Heart right ventricle (tissue), 16 donors: Measurements from ENCODE around the gene AIF1L. TPM values are rescaled to one million over a fixed set of nuclear protein-coding genes. Genes with fewer than 3 reads are reported as not detected.

Experiments used
- ATAC-seq, 8 donors: fragments of 200-7000 bp; cut with Tn5 transposase; one replicate each; pipeline ENCODE4 v1.9.1; 2020; ENCODE audit warnings: mild to moderate bottlenecking in 8 of 8, moderate library complexity in 8 of 8, moderate number of reproducible peaks in 1 of 8
- DNase-seq, 2 donors: peaks; one replicate each; pipeline ENCODE4 v3.0.0-alpha.2; 2020
- H3K27ac ChIP-seq, 10 donors: fragments of 200-600 bp; sonication (generic) in 2 of 10; one replicate each; pipeline versions ENCODE4 v1.5.0 to v1.8.0; 2020 to 2022; ENCODE audit warnings: mild to moderate bottlenecking in 3 of 10
- H3K27me3 ChIP-seq, 7 donors: fragments of 200-600 bp; one replicate each; pipeline ENCODE4 v1.8.0; 2021 to 2022; ENCODE audit warnings: mild to moderate bottlenecking in 2 of 7
- H3K36me3 ChIP-seq, 9 donors: fragments of 200-600 bp; sonication (generic) in 1 of 9; one replicate each; pipeline versions ENCODE4 v1.5.0 to v1.8.0; 2020 to 2022; ENCODE audit warnings: mild to moderate bottlenecking in 2 of 9
- H3K4me1 ChIP-seq, 9 donors: fragments of 200-600 bp; sonication (generic) in 1 of 9; one replicate each; pipeline versions ENCODE4 v1.5.0 to v1.8.0; 2020 to 2022; ENCODE audit warnings: mild to moderate bottlenecking in 4 of 9
- H3K4me3 ChIP-seq, 10 donors: fragments of 200-600 bp; sonication (generic) in 2 of 10; one replicate each; pipeline versions ENCODE4 v1.5.0 to v1.8.0; 2020 to 2022; ENCODE audit warnings: mild to moderate bottlenecking in 7 of 10, moderate library complexity in 2 of 10
- H3K9me3 ChIP-seq, 11 donors: fragments of 200-600 bp in 10 of 11; sonication (generic) in 2 of 11; one replicate each; pipeline versions ENCODE4 v1.5.0 to v1.8.0; 2013 to 2022; ENCODE audit warnings: mild to moderate bottlenecking in 2 of 11, control low read depth in 1 of 11, moderate library complexity in 1 of 11
- CTCF ChIP-seq, 9 donors: fragments of 200-600 bp; sonication (generic) in 2 of 9; IDR thresholded peaks; one replicate each; pipeline versions ENCODE4 v1.5.0 to v1.8.0; 2021 to 2022; ENCODE audit warnings: antibody characterized with exemption in 9 of 9, mild to moderate bottlenecking in 5 of 9, moderate library complexity in 1 of 9
- WGBS, 2 donors: extraction: QIAGEN DNeasy Blood & Tissue Kit; methylation state at CpG; one replicate each; pipeline ENCODE4 v1.1.7; 2013; ENCODE audit warnings: inconsistent platforms in 1 of 2; 5-methylcytosine and 5-hydroxymethylcytosine counted together
- intact Hi-C, 10 donors: fragments of 100-400 bp; cut with DNase I; formaldehyde crosslinking; loops; one replicate each; pipeline versions ENCODE4 v1.11.1 to v1.14.2; 2022
- polyA plus RNA-seq, 2 donors: library from polyadenylated mRNA; stranded (reverse); fragments of 200-250 nt; gene quantifications; one replicate each; pipeline ENCODE4 v1.2.3, GENCODE V29; 2013
- total RNA-seq, 10 donors: library from RNA; stranded (reverse); fragmentation: NEBNext Ultra II Directional in 3 of 10; extraction: Animal tissue kit (Norgen Biotek cat#: 25700) in 3 of 10; gene quantifications; one replicate each; pipeline versions ENCODE4 v1.2.1 to v1.2.4, GENCODE V29; 2021 to 2023
- donor health status: Arrhythmogenic right ventricular cardiomyopathy.
- donor health status: ischemic (EF 13 %, LVEDD 7.1; RV severe dilation, severe dysfunction).
- donor health status: healthy with polysubstance abuse.
- donor health status: DM: no; HTN: yes; CAD: no.
- donor health status: DM: no; HTN: no; CAD: no.
- donor health status: ischemic (EF 25% LVEDD 6.9; RV normal size, moderate dysfunction).
- donor health status: ischemic (EF 25% LVEDD 5.7; RV mildly dilated, moderate dysfunction).
- donor health status: healthy.
- donor health status: DM: yes; HTN: yes; CAD: no.
- donor health status: Ischemic cardiomyopathy.
- donor health status: ischemic (EF 35%, LVEDD 5.7; RV mildly dilated, moderate dysfunction).
- donor health status: nonischemic (EF 11% LVEDD 7.7; RV severe dilation, severe dysfunction).
- donor health status: DM: yes; HTN: yes; CAD: no.
- donor health status: PGD.
- donor health status: ischemic (EF 29% LVEDD 5.4; RV normal size, mild dysfunction).
- donor health status: nonischemic (EF 23%, LVEDD 6.1; RV moderate dilation, normal function).

The AIF1L gene
- total and polyA plus RNA-seq, 12 donors: 9.6 to 93.2 (median 15.4) TPM

- TF ChIP-seq CTCF (IDR thresholded peaks at IDR 0.05): no peak
- DNase-seq: no peak
- Histone ChIP-seq H3K27ac (no peak overlapping the region), H3K9me3 (no peaks in the 10 kb centered on the region), H3K4me1 (peaks cover 0 to 7% (median 0%) of the 10 kb centered on the region in 9 donors), H3K4me3 (no peak overlapping the region), H3K27me3 (no peaks in the 10 kb centered on the region), H3K36me3 (no peaks in the 10 kb centered on the region)
- intact Hi-C loops: no loop called here
- 74 to 89% methylated on average over 9 of the region's 9 CpGs for WGBS, 2 donors
- ATAC-seq: no peak
These were observed 15.7 kb upstream of the AIF1L start for GRCh38 chr9:131080589-131080988.

- intact Hi-C loops: loop anchor here in 1 of 10 donors (2.0 kb wide), 1 partner anchor 35 kb away; no protein-coding TSS in a partner anchor
- ATAC-seq (no peak), DNase-seq (no peak)
- Histone ChIP-seq H3K9me3 (no peaks in the 10 kb centered on the region), H3K27ac (no peak overlapping the region), H3K4me1 (peaks cover 0 to 7% (median 0%) of the 10 kb centered on the region in 9 donors), H3K27me3 (no peaks in the 10 kb centered on the region), H3K4me3 (no peak overlapping the region), H3K36me3 (no peaks in the 10 kb centered on the region)
- TF ChIP-seq CTCF (IDR thresholded peaks at IDR 0.05): no peak
- 90 to 92% methylated on average over 9 of the region's 9 CpGs for WGBS, 2 donors
These were observed 14.5 kb upstream of the AIF1L start for GRCh38 chr9:131081868-131082267.

GRCh38 chr9:131082774-131083512 lies 13.4 kb upstream of the AIF1L start:
- peaks cover 0 to 7% (median 0%) of the 10 kb centered on the region in 9 donors for H3K4me1 ChIP-seq
- intact Hi-C loops: loop anchor here in 1 of 10 donors (1.0 to 2.0 kb wide), 2 partner anchors 34 to 42 kb away; partner anchors contain the start of gene NUP214
- no peaks in the 10 kb centered on the region for H3K9me3 ChIP-seq
- H3K27me3 ChIP-seq: no peaks in the 10 kb centered on the region
- WGBS, 2 donors: 54 to 66% methylated on average over 11 of the region's 11 CpGs
- no peak for DNase-seq
- H3K4me3 ChIP-seq: no peak overlapping the region
- ATAC-seq: peak in 6 of 8 donors; percentile 33 to 85 (median 64)
- peak overlapping the region in 1 of 10 donors; percentile 70 for H3K27ac ChIP-seq
- H3K36me3 ChIP-seq: no peaks in the 10 kb centered on the region
- peak in 1 of 9 donors; percentile 7 for TF ChIP-seq CTCF (IDR thresholded peaks at IDR 0.05)

GRCh38 chr9:131084661-131085369 lies 11.5 kb upstream of the AIF1L start:
- Histone ChIP-seq H3K4me3 (no peak overlapping the region), H3K9me3 (no peaks in the 10 kb centered on the region), H3K27me3 (no peaks in the 10 kb centered on the region), H3K27ac (no peak overlapping the region), H3K4me1 (peaks cover 0 to 7% (median 0%) of the 10 kb centered on the region in 9 donors), H3K36me3 (no peaks in the 10 kb centered on the region)
- ATAC-seq (no peak), DNase-seq (no peak)
- 87% methylated on average over 8 of the region's 8 CpGs for WGBS, 2 donors
- no peak for TF ChIP-seq CTCF (IDR thresholded peaks at IDR 0.05)
- intact Hi-C loops: no loop called here
